Keratinocyte (primary cell): ENCODE data around the gene RUNX1.

Experiments
- EZH2 ChIP-seq: IDR thresholded peaks from one replicate; pipeline ENCODE4 v1.6.1; 2012; ENCODE audit warnings: inconsistent platforms, mild to moderate bottlenecking, low read length, moderate library complexity
- TF ChIP-seq, protein P1 (sequence below), 3 experiments: IDR thresholded peaks in 1 of 3; conservative IDR thresholded peaks in 1 of 3; optimal IDR thresholded peaks in 1 of 3; 2 replicates in 2 of 3; 3 replicates in 1 of 3; pipeline versions ENCODE3 to v1.5.1; 2011; ENCODE audit warnings: low read length in 3 of 3, mild to moderate bottlenecking in 3 of 3, moderate library complexity in 2 of 3, control low read depth in 1 of 3, inconsistent platforms in 1 of 3; ENCODE audit not compliant: insufficient read depth in 2 of 3; ENCODE audit errors: extremely low read depth in 1 of 3

DNA sequence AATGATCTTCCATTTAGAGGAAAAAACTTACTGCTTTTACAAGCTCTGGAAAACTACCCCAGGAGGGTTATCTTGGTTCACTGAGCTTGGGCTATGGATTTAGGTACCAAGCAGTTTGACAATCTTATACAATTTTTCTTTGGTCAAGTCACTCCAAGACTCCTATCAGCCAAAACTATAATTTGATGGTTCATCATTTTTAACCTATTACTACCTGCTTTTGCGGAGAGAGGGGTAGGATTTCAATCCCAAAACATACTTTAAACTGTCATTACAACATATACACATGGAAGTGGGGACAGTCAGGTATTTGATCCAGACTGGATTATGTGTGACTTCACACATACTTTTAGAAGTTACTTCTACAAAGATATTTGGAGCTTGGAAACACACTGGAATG, 71.8 kb downstream of the RUNX1 start:
- TF ChIP-seq EZH2 = no peak
- TF ChIP-seq, protein P1, sequence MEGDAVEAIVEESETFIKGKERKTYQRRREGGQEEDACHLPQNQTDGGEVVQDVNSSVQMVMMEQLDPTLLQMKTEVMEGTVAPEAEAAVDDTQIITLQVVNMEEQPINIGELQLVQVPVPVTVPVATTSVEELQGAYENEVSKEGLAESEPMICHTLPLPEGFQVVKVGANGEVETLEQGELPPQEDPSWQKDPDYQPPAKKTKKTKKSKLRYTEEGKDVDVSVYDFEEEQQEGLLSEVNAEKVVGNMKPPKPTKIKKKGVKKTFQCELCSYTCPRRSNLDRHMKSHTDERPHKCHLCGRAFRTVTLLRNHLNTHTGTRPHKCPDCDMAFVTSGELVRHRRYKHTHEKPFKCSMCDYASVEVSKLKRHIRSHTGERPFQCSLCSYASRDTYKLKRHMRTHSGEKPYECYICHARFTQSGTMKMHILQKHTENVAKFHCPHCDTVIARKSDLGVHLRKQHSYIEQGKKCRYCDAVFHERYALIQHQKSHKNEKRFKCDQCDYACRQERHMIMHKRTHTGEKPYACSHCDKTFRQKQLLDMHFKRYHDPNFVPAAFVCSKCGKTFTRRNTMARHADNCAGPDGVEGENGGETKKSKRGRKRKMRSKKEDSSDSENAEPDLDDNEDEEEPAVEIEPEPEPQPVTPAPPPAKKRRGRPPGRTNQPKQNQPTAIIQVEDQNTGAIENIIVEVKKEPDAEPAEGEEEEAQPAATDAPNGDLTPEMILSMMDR (optimal IDR thresholded peaks at IDR 0.05 in 1 of 3, IDR thresholded peaks at IDR 0.05 in 1 of 3, conservative IDR thresholded peaks at IDR 0.05 in 1 of 3; ENCODE audit: extremely low read depth in 1 of 3, insufficient read depth in 2 of 3, low read length in 3 of 3) = no peak
